IMR-90 (cell line): Measurements from ENCODE around the gene KLC3. TPM values are rescaled to one million over a fixed set of nuclear protein-coding genes. Genes with fewer than 3 reads are reported as not detected.

Experiments used
- ATAC-seq: fragments of 200-7000 bp; cut with Tn5 transposase; 2 replicates; pipeline ENCODE4 v1.9.1; 2020; ENCODE audit warnings: low read depth, mild to moderate bottlenecking, moderate library complexity
- BruUV-seq: library from RNA; stranded (reverse); fragments of 400-500 nt; replicated peaks from 2 replicates; lab custom pipeline; 2021; lab: Mats Ljungman, UMichigan
- CTCF ChIA-PET: fragments of 300-600 bp; formaldehyde crosslinking; extraction: SDS; loops from one replicate; lab custom pipeline; 2021; ENCODE audit warnings: antibody characterized with exemption; lab: Yijun Ruan, JAX
- POLR2A ChIA-PET: fragments of 300-600 bp; sonication (Branson Sonifier 250); formaldehyde crosslinking; loops from one replicate; lab custom pipeline; 2022; ENCODE audit warnings: antibody characterized with exemption; ENCODE audit not compliant: unreplicated experiment; lab: Charles Lee
- DNase-seq: peaks from one replicate; pipeline ENCODE4 v3.0.0; 2013
- H2AFZ ChIP-seq: replicated peaks from 2 replicates; pipeline ENCODE3; 2013; ENCODE audit warnings: low read length, mild to moderate bottlenecking; ENCODE audit not compliant: poor library complexity
- H2AK5ac ChIP-seq: 2 replicates; pipeline ENCODE4 v1.6.1; 2013; ENCODE audit warnings: low read depth, low read length, inconsistent platforms
- H2AK9ac ChIP-seq: replicated peaks from 2 replicates; pipeline ENCODE3; 2013; ENCODE audit warnings: mild to moderate bottlenecking, low read depth, low read length, moderate library complexity; ENCODE audit not compliant: poor library complexity
- H2BK120ac ChIP-seq: 2 replicates; pipeline ENCODE4 v1.6.1; 2013; ENCODE audit warnings: low read depth, low read length, inconsistent platforms
- H2BK15ac ChIP-seq: 3 replicates; pipeline ENCODE4 v1.6.1; 2013; ENCODE audit warnings: low read depth, low read length, inconsistent platforms
- H2BK20ac ChIP-seq: 2 replicates; pipeline ENCODE4 v1.6.1; 2013; ENCODE audit warnings: low read depth, mild to moderate bottlenecking, inconsistent platforms, low read length, moderate library complexity
- H2BK5ac ChIP-seq: 2 replicates; pipeline ENCODE4 v1.6.1; 2013; ENCODE audit warnings: mild to moderate bottlenecking, low read depth, low read length, inconsistent platforms; ENCODE audit not compliant: poor library complexity, severe bottlenecking
- H3K14ac ChIP-seq: replicated peaks from 2 replicates; pipeline ENCODE4 v1.6.1; 2013; ENCODE audit warnings: low read depth, low read length, inconsistent platforms
- H3K18ac ChIP-seq: 2 replicates; pipeline ENCODE4 v1.6.1; 2013; ENCODE audit warnings: low read depth, low read length, control low read depth
- H3K23ac ChIP-seq: 2 replicates; pipeline ENCODE4 v1.6.1; 2013; ENCODE audit warnings: low read depth, low read length, inconsistent platforms
- H3K27ac ChIP-seq: 2 replicates; pipeline ENCODE4 v1.5.1; 2013; ENCODE audit warnings: mild to moderate bottlenecking, control low read depth, low read length; ENCODE audit not compliant: insufficient read depth
- H3K27me3 ChIP-seq: 2 replicates; pipeline ENCODE4 v1.6.1; 2013; ENCODE audit warnings: low read length; ENCODE audit not compliant: control insufficient read depth, insufficient read depth
- H3K36me3 ChIP-seq: 2 replicates; pipeline ENCODE4 v1.6.1; 2013; ENCODE audit warnings: low read length, mixed read lengths; ENCODE audit not compliant: control insufficient read depth, insufficient read depth
- H3K4ac ChIP-seq: 2 replicates; pipeline ENCODE4 v1.6.1; 2013; ENCODE audit warnings: low read depth, low read length, inconsistent platforms
- H3K4me1 ChIP-seq: 2 replicates; pipeline ENCODE4 v1.6.1; 2013; ENCODE audit warnings: low read length, mixed read lengths; ENCODE audit not compliant: control insufficient read depth, insufficient read depth
- H3K4me2 ChIP-seq: 2 replicates; pipeline ENCODE4 v1.6.1; 2013; ENCODE audit warnings: low read depth, mild to moderate bottlenecking, control low read depth, low read length, moderate library complexity
- H3K4me3 ChIP-seq: 2 replicates; pipeline ENCODE4 v1.5.1; 2013; ENCODE audit warnings: low read depth, mild to moderate bottlenecking, control low read depth, low read length, moderate library complexity; ENCODE audit not compliant: insufficient read depth
- H3K56ac ChIP-seq: 2 replicates; pipeline ENCODE4 v1.6.1; 2013; ENCODE audit warnings: low read length, inconsistent platforms; ENCODE audit not compliant: insufficient read depth; ENCODE audit errors: extremely low read depth
- H3K79me1 ChIP-seq, 2 experiments: 2 replicates each; pipeline ENCODE4 v1.6.1; 2013; ENCODE audit warnings: low read length in 2 of 2, inconsistent platforms in 1 of 2, low read depth in 1 of 2
- H3K9ac ChIP-seq: 2 replicates; pipeline ENCODE4 v1.6.1; 2013; ENCODE audit warnings: low read depth, low read length, control low read depth
- H3K9me1 ChIP-seq: 2 replicates; pipeline ENCODE4 v1.6.1; 2013; ENCODE audit warnings: low read length, inconsistent platforms; ENCODE audit not compliant: insufficient read depth
- H3K9me3 ChIP-seq: 2 replicates; pipeline ENCODE4 v1.6.1; 2013; ENCODE audit warnings: low read length; ENCODE audit not compliant: control insufficient read depth, insufficient read depth
- H4K20me1 ChIP-seq: 2 replicates; pipeline ENCODE4 v1.6.1; 2013; ENCODE audit warnings: low read length, inconsistent platforms; ENCODE audit not compliant: insufficient read depth
- H4K5ac ChIP-seq: 2 replicates; pipeline ENCODE4 v1.6.1; 2013; ENCODE audit warnings: mild to moderate bottlenecking, low read depth, low read length, control low read depth
- H4K8ac ChIP-seq, 2 experiments: 2 replicates each; pipeline ENCODE4 v1.6.1; 2013; ENCODE audit warnings: low read depth in 2 of 2, low read length in 2 of 2, control low read depth in 1 of 2, inconsistent platforms in 1 of 2
- H4K91ac ChIP-seq: 2 replicates; pipeline ENCODE4 v1.6.1; 2013; ENCODE audit warnings: low read depth, low read length, inconsistent platforms; ENCODE audit not compliant: insufficient read depth
- BHLHE40 ChIP-seq: fragments of 150-350 bp; IDR thresholded peaks from 2 replicates; pipeline ENCODE4 v1.6.1; 2016; ENCODE audit warnings: mild to moderate bottlenecking, low read depth, low read length
- CHD1 ChIP-seq: IDR thresholded peaks from 2 replicates; pipeline ENCODE4 v1.6.1; 2012; ENCODE audit warnings: low read depth, low read length, improper control_type of control experiment
- CTCF ChIP-seq: conservative IDR thresholded peaks from 2 replicates; pipeline ENCODE4 v1.5.1; 2012; ENCODE audit warnings: mild to moderate bottlenecking, low read depth, low read length, improper control_type of control experiment
- ELK1 ChIP-seq: fragments of 150-350 bp; IDR thresholded peaks from 2 replicates; pipeline ENCODE4 v1.6.1; 2016; ENCODE audit warnings: low read depth, mild to moderate bottlenecking, low read length, moderate library complexity, borderline replicate concordance
- MAZ ChIP-seq: IDR thresholded peaks from 2 replicates; pipeline ENCODE4 v1.6.1; 2012; ENCODE audit warnings: low read depth, mild to moderate bottlenecking, low read length, improper control_type of control experiment, moderate library complexity, borderline replicate concordance
- NFE2L2 ChIP-seq: fragments of 150-350 bp; IDR thresholded peaks from 2 replicates; pipeline ENCODE4 v1.6.1; 2016; ENCODE audit warnings: low read depth, mild to moderate bottlenecking, low read length
- POLR2A ChIP-seq: IDR thresholded peaks from 2 replicates; pipeline ENCODE4 v1.6.1; 2012; ENCODE audit warnings: mild to moderate bottlenecking, low read depth, low read length
- RCOR1 ChIP-seq: IDR thresholded peaks from 2 replicates; pipeline ENCODE4 v1.6.1; 2012; ENCODE audit warnings: mild to moderate bottlenecking, low read length, improper control_type of control experiment; ENCODE audit not compliant: insufficient replicate concordance
- RFX5 ChIP-seq: IDR thresholded peaks from 2 replicates; pipeline ENCODE4 v1.8.0; 2012; ENCODE audit warnings: low read depth, mild to moderate bottlenecking, low read length, moderate library complexity
- SMC3 ChIP-seq: fragments of 150-350 bp; IDR thresholded peaks from 2 replicates; pipeline ENCODE4 v1.6.1; 2016; ENCODE audit warnings: low read depth, mild to moderate bottlenecking, antibody characterized with exemption, low read length, moderate library complexity
- WGBS, 2 experiments: methylation state at CpG; one replicate each; pipeline versions ENCODE4 v1.1.5 to v1.1.7; 2013; ENCODE audit warnings: missing lambda C conversion rate in 2 of 2; ENCODE audit not compliant: insufficient read length in 1 of 2; ENCODE audit errors: extremely low coverage in 2 of 2; 5-methylcytosine and 5-hydroxymethylcytosine counted together
- dilution Hi-C: fragments of 300-500 bp; cut with HindIII; formaldehyde crosslinking; loops from one replicate; pipeline ENCODE4 v1.14.3; 2018; ENCODE audit warnings: low sequenced_read_pairs; ENCODE audit not compliant: unreplicated experiment
- in situ Hi-C: fragments of 300-500 bp; cut with MboI; formaldehyde crosslinking; loops from 3 replicates; pipeline ENCODE4 v1.14.3; 2019; ENCODE audit warnings: low sequenced_read_pairs, inconsistent platforms, mixed read lengths
- intact Hi-C: fragments of 100-400 bp; cut with micrococcal nuclease; formaldehyde crosslinking; loops from 2 replicates; pipeline ENCODE4 v1.10.0; 2022
- polyA plus RNA-seq, 3 experiments: library from polyadenylated mRNA; depleted of rRNA; stranded (reverse); fragments of >200 nt; gene quantifications; 2 replicates each; pipeline ENCODE4 v1.2.3, GENCODE V29; 2012; ENCODE audit warnings: low replicate concordance in 1 of 3
- total RNA-seq: library from RNA; depleted of rRNA; stranded (reverse); fragments of >200 nt; gene quantifications from 2 replicates; pipeline ENCODE4 v1.2.3, GENCODE V29; 2012

Gene KLC3
- total and polyA plus RNA-seq, 2 of the 4 experiments (the other 2 are of a cell fraction), result 0.14 to 0.18 TPM

- no TSS peak for BruUV-seq
Observed at GRCh38 chr19:45306518-45307027, 34.0 kb upstream of the KLC3 start.

More at GRCh38 chr19:45306518-45307027, 34.0 kb upstream of the KLC3 start:
- H3K27ac ChIP-seq, result no peak overlapping the region
- H3K56ac ChIP-seq, result no peak overlapping the region
- H3K79me1 ChIP-seq, result no peaks in the 10 kb centered on the region
- no peak overlapping the region for H2BK5ac ChIP-seq
- no peak overlapping the region for H2BK15ac ChIP-seq
- H2BK20ac ChIP-seq, result no peak overlapping the region
- no peak overlapping the region for H3K9ac ChIP-seq
- H3K4ac ChIP-seq, result no peak overlapping the region
- H4K5ac ChIP-seq, result no peak overlapping the region
- dilution Hi-C loops, result no loop called here
- no peak overlapping the region for H3K23ac ChIP-seq
- 0 out of 2 replicates have a peak, but pooled peaks cover 2% of the 10 kb centered on the region for H3K9me3 ChIP-seq
- H2BK120ac ChIP-seq, result no peak overlapping the region
- H3K27me3 ChIP-seq, result no peaks in the 10 kb centered on the region
- intact Hi-C loops, result no loop called here
- no peak overlapping the region for H3K18ac ChIP-seq
- no peak overlapping the region for H3K4me3 ChIP-seq
- no peak overlapping the region for H2AFZ ChIP-seq
- TF ChIP-seq RFX5, result no peak
- no peak for TF ChIP-seq BHLHE40
- no peak for TF ChIP-seq SMC3
- no peak for TF ChIP-seq CTCF
- TF ChIP-seq MAZ, result no peak
- TF ChIP-seq CHD1, result no peak
- no peak for TF ChIP-seq ELK1
- TF ChIP-seq NFE2L2, result no peak
- no peak for TF ChIP-seq RCOR1
- TF ChIP-seq POLR2A, result no peak
- no peak overlapping the region for H3K14ac ChIP-seq
- H3K4me2 ChIP-seq, result no peak overlapping the region
- H3K36me3 ChIP-seq, result peaks cover 9% of the 10 kb centered on the region; the same call in 1 of the 2 replicates
- ATAC-seq (no peak), DNase-seq (no peak)
- in situ Hi-C loops, result no loop called here
- ChIA-PET POLR2A (no interaction called here), CTCF (no interaction called here)
- no peaks in the 10 kb centered on the region for H4K20me1 ChIP-seq
- 0 out of 2 replicates have a peak, but pooled peaks cover 5% of the 10 kb centered on the region for H3K9me1 ChIP-seq
- H4K91ac ChIP-seq, result no peak overlapping the region
- H4K8ac ChIP-seq, result no peak overlapping the region
- WGBS, 2 experiments, result 72% methylated on average over 12 of the region's 18 CpGs; no CpG with 5 or more reads in 1 of the 2 experiments
- no peak overlapping the region for H2AK9ac ChIP-seq
- H2AK5ac ChIP-seq, result no peak overlapping the region
- no peaks in the 10 kb centered on the region for H3K4me1 ChIP-seq
